ENCODE data around the gene PLCL1. TPM values are rescaled to one million over a fixed set of nuclear protein-coding genes. Genes with fewer than 3 reads are reported as not detected.

PLCL1 gene
- total RNA-seq, 1 donor from 2014 or later, result 93.3 TPM

DNA sequence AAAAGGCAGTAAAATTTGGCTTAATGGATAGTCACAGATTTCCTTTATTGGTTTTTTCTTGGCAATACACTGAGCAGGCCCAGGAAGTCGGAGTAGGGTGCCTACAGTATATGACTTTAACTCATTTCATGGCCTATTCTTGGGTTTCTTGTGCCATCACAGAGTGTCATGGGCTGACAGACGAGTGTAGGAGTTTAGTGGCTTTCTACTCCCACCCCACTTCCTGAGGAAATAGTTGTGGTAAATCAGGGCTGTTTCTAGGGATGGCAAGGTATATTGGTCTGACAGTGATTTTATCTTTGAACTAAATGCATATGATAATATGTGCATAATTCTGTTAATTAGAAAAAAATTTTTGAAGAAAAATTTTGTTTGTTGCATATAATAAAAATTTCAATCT is 100.1 kb downstream of the PLCL1 start:
- DNase-seq, result no peak
- intact Hi-C loops (cut with DNase I), result no loop called here
- ATAC-seq (ENCODE audit: poor library complexity), result no peak

DNA sequence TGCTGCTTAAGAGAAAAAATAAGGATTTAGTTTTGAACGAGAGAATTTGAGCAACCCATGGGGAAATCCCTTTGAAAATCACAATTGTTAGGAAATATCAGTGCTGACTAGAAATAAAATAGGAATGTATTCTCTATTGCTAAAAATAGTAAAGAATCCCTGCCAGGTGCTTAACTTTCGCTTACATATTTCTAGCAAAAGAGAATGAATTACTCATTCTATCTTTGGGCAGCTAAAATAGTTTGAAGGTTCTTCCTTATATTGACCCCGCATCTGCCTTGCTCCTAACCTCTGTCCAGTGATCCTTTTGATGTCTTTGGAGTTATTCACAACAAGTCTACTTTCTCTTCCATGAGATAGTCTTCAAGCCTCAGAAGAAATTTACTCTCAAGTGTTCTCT is 103.8 kb downstream of the PLCL1 start:
- ATAC-seq (ENCODE audit: poor library complexity) (no peak), DNase-seq (no peak)
- intact Hi-C loops (cut with DNase I), result no loop called here

DNA sequence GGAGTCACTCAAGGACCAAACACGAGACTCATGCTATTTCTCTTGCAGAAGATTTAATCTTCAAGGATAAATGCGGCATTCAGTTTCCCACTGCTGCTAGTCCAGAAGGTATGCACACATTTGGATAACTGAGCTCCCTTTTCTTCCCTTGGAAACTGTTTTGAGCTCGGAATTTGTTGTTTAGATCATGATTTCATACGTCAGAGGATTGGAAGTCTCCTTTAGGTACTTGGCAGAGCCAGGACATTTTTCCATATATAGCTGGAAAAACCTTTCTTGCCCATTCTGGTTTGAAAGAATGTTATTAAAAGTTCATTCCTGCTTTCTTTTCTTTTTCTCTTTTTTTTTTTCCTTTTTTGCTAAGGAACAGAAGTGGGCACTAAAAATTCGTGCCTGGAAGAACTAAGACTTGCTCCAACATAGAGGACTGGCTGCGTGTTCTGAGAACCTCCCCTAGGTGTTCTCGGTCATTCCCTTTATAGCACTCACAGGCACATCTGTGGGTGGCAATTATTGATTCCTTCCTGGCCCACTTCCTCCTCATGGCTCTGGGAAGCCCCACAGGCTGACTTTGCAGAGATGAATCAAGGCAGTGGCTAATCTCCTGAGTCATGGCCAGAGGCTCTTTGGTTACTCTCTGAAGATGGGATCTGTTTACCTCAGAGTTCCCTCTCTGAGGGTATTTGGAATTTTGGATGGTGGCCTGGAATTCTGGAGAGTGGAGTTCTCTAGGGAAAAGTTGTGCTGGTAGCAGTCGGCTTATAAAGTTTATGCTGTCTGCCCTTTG is 104.8 kb downstream of the PLCL1 start:
- no peak for DNase-seq
- intact Hi-C loops (cut with DNase I), result no loop called here
- ATAC-seq (ENCODE audit: poor library complexity), result peak; percentile 58

DNA sequence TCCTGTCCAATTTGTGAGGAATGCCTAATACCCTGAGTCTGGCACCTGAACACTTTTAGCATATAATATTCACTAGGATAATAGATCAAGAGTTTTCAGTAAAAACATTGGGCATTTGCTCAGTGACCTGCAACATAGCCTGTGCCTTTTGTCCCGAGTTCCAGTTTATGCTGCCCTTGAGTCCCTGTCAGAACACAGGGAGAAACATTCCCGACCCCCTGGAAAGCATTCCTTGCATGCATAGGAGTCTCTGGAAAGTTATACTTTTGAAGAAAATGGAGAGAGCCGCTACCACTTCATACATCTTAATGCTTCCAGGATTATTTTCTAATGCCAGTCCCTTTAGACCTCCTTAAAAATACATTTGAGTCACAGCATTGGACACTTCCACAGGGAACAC is 107.3 kb downstream of the PLCL1 start:
- intact Hi-C loops (cut with DNase I), result no loop called here
- ATAC-seq (ENCODE audit: poor library complexity) (no peak), DNase-seq (no peak)

DNA sequence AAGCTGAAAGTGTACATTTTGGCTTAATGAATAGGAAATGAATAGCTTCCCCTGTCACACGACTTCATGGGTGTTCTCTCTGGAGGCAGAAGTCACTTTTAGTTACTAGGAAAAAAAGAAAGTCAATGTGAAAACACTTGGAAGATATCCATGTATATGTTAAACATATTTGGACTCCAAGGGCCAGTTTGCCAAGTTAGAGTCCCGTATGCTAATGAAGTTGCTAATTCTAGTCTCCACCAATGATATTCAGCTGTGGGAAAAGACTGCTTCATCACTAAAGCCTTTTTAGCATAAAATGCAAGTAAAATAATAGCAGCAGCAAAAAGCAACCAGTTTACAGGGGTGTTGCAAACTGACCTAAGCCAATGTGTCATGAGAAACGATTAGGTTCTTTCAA is 108.7 kb downstream of the PLCL1 start:
- ATAC-seq (ENCODE audit: poor library complexity), result no peak
- intact Hi-C loops (cut with DNase I), result no loop called here
- no peak for DNase-seq

DNA sequence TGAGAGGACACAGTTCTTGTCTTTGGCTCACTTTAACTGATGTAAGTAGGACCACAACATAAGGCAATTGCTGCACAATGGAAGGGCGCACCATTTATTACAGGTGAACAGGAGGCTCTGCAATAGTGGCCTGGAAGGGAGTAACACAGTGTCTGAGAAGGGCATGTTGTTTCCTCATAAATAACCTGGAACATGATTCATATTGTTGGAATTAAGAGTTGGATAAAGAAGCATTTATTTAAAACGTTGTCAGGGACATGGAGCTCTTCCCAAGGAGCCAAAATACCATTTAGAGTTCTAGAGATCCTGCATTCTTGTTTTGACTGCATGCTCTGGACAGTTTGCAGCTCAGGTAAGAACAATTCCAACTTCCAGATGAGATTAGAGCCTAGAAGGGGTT is 110.4 kb downstream of the PLCL1 start:
- peak; percentile 13 for ATAC-seq (ENCODE audit: poor library complexity)
- intact Hi-C loops (cut with DNase I), result no loop called here
- no peak for DNase-seq

DNA sequence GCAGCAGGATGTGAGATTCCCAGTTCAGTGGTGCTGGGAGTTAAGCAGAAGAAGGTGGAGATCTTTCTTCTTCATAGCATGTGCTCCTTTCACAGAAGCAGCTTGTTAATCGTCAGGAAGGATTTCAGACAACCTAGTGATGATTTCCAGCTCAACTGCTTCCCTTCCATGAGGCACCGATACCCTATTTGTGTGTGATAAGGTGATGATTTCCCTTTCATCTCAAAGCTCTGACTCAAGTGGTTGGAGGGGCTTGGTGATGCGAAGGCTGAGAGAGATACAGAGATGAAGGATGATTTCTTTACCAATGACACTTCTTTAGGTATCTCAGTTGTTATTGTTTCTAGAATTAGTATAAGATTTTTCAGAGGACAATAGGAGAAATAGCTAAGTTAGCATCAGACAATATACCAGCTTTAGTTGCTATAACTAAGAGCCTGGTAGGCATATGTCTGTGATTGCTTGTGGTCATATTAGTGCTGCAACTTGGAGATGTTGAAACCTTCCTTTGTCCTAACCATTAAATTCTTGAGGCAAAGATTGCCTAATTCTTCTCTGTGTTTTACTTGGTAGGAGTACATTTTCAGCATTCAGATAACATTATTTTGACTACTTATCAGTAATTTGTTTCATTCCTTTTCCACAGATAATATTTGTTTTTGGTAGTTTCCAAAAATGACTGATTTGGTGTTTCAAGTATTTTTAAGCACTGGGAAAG is 111.3 kb downstream of the PLCL1 start:
- intact Hi-C loops (cut with DNase I), result no loop called here
- DNase-seq (no peak), ATAC-seq (ENCODE audit: poor library complexity) (peak; percentile 50)

DNA sequence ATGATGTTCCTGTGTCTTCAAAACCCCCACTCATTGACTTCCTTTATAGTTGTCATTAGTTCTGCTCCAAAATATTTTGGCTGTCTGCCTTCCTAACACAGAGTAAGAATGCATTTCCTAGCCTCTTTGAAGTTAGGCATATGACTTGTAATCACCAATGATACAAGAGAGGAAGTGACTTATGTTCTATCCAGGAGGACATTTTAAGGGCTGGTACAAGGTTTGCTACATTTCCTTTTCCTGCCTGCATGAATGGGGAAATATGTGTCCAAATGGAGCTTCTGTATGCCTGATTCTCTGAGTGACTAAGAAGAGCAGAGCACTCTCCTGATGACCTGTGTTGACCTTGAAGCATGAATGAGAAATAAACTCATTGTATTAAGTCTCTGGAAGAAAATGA is 115.1 kb downstream of the PLCL1 start:
- no peak for DNase-seq
- ATAC-seq (ENCODE audit: poor library complexity), result peak; percentile 29
- intact Hi-C loops (cut with DNase I), result no loop called here

DNA sequence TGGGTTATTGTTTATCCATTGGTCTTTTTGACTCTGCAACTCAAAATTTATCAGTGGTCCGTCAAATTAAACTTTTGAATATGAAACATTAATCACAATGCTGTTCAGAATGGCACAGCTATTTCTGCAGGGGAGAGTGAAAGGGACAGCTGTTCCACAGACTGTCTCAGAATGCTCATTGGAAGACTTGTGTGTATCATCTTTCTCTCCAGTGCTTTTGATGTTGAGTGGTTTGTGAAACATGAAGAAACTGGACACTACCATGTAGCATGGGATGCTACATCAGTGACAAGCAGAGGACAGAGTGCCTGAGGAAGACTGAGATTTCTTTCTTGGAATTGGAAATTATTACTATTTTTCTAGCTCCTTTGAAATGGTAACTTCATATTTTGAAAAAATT is 115.7 kb downstream of the PLCL1 start:
- intact Hi-C loops (cut with DNase I), result no loop called here
- no peak for ATAC-seq (ENCODE audit: poor library complexity)
- DNase-seq, result no peak

DNA sequence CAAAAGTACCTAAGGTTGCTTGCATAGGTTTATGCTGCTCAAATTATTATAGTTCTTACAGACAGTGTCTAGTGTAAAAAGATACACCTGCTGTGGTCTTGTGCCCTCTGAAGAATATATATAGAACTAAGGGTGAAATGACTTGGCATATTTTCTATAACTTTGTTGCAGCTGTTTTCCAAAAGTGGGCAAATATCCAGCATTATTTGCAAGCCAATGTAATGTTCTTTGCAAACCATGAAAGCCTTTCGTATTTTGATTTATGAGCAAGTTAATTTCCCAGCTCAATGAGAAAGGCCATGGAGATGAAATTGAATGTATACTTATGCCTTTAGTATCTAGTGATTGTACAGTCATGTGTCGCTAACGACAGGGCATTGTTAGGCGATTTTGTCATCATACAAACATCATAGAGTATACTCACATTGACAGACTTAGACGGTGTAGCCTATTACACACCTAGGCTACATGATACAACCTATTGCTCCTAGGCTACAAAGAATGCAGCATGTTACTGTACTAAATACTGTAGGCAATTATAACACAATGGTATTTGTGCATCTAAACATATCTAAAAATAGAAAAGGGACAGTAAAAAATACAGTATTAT is 116.3 kb downstream of the PLCL1 start:
- DNase-seq (no peak), ATAC-seq (ENCODE audit: poor library complexity) (no peak)
- intact Hi-C loops (cut with DNase I), result no loop called here

DNA sequence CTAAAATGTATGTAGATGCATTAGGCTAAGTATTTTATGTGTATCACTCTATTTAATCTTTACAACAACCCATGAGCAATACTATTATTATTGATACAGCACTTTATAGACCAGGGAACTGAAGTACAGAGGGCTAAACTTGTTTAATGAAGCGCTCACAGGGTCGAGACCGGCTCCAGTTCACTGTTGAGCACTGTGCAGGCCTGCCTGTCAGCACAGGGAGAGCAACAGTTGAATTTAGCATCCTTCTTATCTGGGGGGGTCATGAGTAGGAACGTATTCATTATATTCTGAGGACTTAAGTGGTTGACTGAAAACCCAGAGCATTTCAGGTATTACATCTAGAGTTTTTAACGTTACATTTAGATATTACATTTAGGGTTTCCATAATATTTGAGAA is 120.1 kb downstream of the PLCL1 start:
- DNase-seq, result no peak
- no peak for ATAC-seq (ENCODE audit: poor library complexity)
- intact Hi-C loops (cut with DNase I), result no loop called here

DNA sequence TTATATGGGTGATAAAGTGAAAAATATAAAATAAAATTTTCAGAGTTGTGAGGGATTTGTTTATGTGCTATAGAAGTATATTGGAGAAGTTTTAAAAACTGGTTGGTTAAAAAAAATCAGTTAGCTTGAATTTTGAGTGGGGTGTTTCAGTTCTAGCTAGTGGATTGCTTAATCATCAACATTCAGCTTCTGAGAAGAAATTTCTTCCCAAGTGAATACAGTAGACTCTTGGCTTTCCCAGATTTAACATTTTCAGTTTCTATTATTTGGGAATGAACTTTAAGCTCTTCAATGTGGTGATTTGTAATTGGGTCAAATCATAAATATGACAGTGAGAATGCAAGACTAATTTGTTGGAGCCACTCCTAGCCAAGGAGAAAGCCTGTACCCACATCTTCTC is 120.8 kb downstream of the PLCL1 start:
- ATAC-seq (ENCODE audit: poor library complexity) (peak; percentile 60), DNase-seq (no peak)
- intact Hi-C loops (cut with DNase I), result no loop called here

DNA sequence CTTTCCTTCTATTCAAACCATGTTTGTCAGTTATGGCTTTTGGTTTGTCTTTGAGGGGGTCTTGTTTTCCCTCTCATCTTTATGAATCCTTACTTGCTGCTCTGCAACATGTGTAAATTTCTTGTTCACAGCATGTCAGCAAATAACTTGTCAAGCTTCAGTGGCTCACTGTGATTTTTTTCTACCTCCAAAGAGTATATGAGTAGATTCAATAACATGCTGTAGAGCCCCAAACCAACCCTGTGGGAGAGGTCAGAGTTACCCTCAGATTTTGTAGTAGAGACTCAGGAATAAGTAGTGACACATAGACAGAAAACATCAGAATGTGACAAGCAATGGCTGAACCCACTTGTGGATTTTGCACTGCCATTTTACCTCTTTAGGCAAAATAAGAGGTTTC is 121.6 kb downstream of the PLCL1 start:
- DNase-seq (no peak), ATAC-seq (ENCODE audit: poor library complexity) (no peak)
- intact Hi-C loops (cut with DNase I), result no loop called here

DNA sequence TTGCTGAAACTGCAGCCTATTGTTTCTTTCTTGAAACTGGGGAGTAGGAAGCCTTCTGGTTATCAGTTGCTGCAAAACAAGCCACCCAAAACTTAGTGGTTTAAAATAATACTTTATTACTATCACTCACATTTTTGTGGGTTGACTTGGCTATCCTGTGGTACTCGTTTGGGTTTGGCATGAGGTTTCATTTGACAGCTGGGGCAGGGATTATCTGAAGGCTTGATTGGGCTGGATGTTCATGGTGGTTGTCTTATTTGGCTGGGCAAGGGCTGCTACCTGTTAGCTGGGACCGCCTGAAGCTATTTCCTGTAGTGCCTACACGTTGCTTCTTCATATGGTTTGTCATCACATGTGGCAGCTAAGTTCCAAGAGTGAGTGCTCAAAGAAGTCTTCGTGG is 122.3 kb downstream of the PLCL1 start:
- DNase-seq (no peak), ATAC-seq (ENCODE audit: poor library complexity) (no peak)
- intact Hi-C loops (cut with DNase I), result no loop called here

DNA sequence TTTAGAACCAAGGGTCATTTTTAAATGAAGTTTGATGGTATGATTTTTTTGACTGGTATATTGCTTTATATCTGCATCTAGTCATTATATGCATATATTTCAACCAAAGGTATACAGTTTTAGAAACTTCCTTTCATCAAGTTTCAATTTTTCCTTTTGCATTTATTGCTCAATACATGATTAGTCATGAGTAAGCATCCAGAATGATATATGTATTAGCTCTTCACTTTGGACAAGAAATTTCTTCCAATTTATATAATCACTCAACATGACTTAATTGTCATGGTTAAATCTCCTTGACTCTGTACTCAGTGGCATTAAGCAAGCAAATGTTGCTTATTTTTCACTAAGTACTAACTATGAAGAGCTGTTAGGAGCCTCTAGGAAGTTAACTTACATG is 123.6 kb downstream of the PLCL1 start:
- intact Hi-C loops (cut with DNase I), result no loop called here
- no peak for ATAC-seq (ENCODE audit: poor library complexity)
- DNase-seq, result no peak

DNA sequence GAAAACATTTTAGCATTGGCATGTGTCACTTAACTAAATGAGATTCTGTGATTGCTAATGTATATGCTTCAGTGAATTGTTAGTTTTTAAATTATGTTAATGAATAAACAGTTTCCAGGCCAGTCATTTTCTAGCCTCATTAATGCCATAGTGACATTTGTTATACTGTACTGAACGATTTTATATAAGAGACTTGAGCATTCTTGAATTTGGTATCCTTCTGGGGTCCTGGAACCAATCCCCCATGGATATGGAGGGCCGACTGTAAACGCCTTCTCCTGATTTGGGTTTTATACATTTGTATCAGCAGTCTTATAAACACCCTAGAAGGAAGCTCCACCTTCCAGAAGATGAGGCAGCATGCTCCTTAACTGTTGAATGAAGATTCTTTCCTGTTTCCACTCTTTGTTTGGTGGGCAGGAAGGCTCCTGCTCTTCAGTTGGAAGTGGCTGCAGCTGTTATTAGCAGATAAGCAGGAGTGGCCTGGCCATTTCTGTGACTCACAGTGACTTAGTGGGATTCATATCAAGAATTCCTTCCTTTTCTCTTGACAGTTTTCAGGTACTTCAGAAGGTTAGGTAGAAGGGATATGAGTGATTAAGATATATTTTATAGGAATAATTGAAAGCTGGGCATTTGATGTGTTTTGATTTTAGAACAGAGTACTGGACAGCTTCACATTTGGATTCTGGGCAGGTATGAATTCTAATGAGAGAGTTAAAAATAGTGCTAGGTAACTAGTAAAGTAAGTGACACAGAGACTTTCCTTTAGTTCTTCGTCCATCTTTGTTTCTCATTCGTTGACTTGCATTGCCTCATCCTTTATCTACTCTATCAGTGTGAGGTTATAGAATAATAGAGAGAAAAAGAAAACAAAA is 124.9 kb downstream of the PLCL1 start:
- intact Hi-C loops (cut with DNase I), result no loop called here
- ATAC-seq (ENCODE audit: poor library complexity) (peak; percentile 49), DNase-seq (no peak)

DNA sequence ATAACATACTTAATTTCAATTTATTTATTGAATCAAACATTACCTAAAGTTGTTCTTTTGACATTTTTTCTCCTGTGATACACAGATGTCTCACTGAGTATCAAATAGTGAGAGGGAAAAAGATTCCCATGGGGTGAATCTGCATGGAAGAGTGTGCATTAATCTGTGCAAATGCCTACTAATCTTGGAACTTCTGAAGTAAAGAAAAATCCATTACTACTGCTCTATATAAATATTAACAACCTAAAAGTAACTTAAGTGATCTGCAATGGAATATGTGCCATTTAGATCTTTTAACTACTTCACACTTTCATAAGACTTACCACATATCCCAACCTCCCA is 125.5 kb downstream of the PLCL1 start:
- no peak for ATAC-seq (ENCODE audit: poor library complexity)
- no peak for DNase-seq
- intact Hi-C loops (cut with DNase I), result no loop called here

DNA sequence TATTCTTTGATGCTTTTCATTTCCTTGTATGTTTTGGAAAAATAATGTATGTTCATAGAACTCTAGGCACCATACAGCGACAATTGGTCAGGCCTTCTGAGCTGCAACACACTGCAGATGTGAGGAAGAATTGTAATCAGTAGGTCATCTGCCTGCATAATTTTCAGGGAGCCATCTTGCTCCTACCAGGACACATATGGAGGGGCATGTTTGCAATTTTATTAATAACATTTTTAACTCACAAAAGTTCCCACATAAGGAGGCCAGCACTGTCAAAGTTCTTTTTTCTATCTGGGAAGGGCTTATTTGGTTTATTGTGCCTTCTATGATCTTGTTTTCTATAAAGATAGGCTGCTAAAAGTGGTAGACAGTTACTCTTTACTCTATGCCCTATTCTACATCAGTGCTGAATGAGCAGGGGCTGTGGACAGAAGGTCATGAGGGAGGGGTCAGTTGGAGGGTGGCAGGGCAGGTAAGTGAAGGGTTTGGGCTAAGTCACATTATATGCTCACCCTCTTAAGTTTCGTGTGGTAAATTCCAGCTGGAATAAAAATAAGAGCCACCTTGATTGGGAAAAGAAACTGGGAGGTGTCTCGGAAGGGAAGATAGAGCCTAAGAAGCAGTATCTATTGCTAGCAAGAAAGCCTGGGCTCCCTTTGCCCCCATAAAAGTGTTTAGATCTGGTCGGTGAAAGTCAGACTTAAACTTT is 126.3 kb downstream of the PLCL1 start:
- DNase-seq (no peak), ATAC-seq (ENCODE audit: poor library complexity) (no peak)
- intact Hi-C loops (cut with DNase I), result no loop called here
